GM18873 (cell line): ENCODE results near the gene CASP3.
"Not testable (repeated sequence)": the region's sequence is repeated elsewhere in the genome, so short reads cannot be mapped to it uniquely, and the experiment has no call there.

ENCODE experiments used
- ATAC-seq: cut with Tn5 transposase; IDR thresholded peaks from one replicate; pipeline ENCODE4 v1.9.1; 2021; ENCODE audit warnings: mild to moderate bottlenecking, moderate library complexity, moderate number of reproducible peaks; ENCODE audit not compliant: unreplicated experiment, low FRiP score

The CASP3 gene

GRCh38 chr4:184599492-184600135 is 49.6 kb downstream of the CASP3 start:
- ATAC-seq: no peak

- no peak for ATAC-seq
Measured at GRCh38 chr4:184598753-184599491, 50.3 kb downstream of the CASP3 start.

- ATAC-seq: no peak
Measured at GRCh38 chr4:184596617-184597185, 52.5 kb downstream of the CASP3 start.

GRCh38 chr4:184596044-184596616 is 53.1 kb downstream of the CASP3 start:
- no peak for ATAC-seq

GRCh38 chr4:184595430-184595829 is 53.8 kb downstream of the CASP3 start:
- no peak for ATAC-seq

GRCh38 chr4:184593461-184593860 is 55.8 kb downstream of the CASP3 start:
- ATAC-seq: no peak

- not testable (repeated sequence) for ATAC-seq
Measured at GRCh38 chr4:184591747-184592270, 57.4 kb downstream of the CASP3 start.

GRCh38 chr4:184591070-184591677 is 58.1 kb downstream of the CASP3 start:
- ATAC-seq: no peak

GRCh38 chr4:184590196-184590595 is 59.1 kb downstream of the CASP3 start:
- no peak for ATAC-seq

GRCh38 chr4:184588893-184589292 is 60.4 kb downstream of the CASP3 start:
- no peak for ATAC-seq

GRCh38 chr4:184587701-184588100 is 61.5 kb downstream of the CASP3 start:
- no peak for ATAC-seq

GRCh38 chr4:184587221-184587620 is 62.0 kb downstream of the CASP3 start:
- ATAC-seq: no peak

- ATAC-seq: no peak
Measured at GRCh38 chr4:184583738-184584502, 65.3 kb downstream of the CASP3 start.
